ENCODE measurements around the gene SIGLEC1.

Gene SIGLEC1

DNA sequence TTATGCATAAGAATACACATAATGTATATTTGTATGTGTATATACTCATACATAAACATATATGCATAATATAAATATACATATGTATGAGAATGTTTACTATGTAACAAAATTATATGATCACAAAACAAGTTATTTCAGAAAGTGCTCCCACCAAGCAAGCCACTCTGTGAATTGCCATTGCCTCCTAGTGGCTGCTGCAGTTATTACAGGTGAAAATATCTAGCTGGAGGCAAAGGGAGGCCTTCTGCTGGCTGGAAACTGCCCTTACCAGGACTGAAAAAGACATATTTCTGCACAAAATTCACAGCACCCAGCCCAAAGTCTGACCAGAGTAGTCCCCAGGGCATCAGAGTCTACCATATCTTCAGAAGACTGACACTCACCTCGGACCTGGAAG is 16.2 kb downstream of the SIGLEC1 start:
- no peak for TF ChIP-seq EZH2phosphoT487 (IDR thresholded peaks at IDR 0.05; ENCODE audit: borderline replicate concordance)
- TF ChIP-seq, protein P1, sequence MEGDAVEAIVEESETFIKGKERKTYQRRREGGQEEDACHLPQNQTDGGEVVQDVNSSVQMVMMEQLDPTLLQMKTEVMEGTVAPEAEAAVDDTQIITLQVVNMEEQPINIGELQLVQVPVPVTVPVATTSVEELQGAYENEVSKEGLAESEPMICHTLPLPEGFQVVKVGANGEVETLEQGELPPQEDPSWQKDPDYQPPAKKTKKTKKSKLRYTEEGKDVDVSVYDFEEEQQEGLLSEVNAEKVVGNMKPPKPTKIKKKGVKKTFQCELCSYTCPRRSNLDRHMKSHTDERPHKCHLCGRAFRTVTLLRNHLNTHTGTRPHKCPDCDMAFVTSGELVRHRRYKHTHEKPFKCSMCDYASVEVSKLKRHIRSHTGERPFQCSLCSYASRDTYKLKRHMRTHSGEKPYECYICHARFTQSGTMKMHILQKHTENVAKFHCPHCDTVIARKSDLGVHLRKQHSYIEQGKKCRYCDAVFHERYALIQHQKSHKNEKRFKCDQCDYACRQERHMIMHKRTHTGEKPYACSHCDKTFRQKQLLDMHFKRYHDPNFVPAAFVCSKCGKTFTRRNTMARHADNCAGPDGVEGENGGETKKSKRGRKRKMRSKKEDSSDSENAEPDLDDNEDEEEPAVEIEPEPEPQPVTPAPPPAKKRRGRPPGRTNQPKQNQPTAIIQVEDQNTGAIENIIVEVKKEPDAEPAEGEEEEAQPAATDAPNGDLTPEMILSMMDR (conservative IDR thresholded peaks at IDR 0.05; ENCODE audit: low read length), result peak; percentile 56
- Histone ChIP-seq H3K4me2 (ENCODE audit: low read depth, low read length, poor library complexity, severe bottlenecking) (no peak overlapping the region), H3K9me3 (ENCODE audit: insufficient read depth, low read depth, low read length) (no peaks in the 10 kb centered on the region), H3F3A (ENCODE audit: low read depth) (no peaks in the 10 kb centered on the region), H3K27me3 (ENCODE audit: insufficient read depth, low read length, poor library complexity, severe bottlenecking) (no peaks in the 10 kb centered on the region), H3K9ac (ENCODE audit: low read depth, low read length, poor library complexity, severe bottlenecking) (no peak overlapping the region), H3K4me3 (ENCODE audit: low read length, poor library complexity, severe bottlenecking) (no peak overlapping the region), H2AFZ (ENCODE audit: low read length) (no peak overlapping the region), H3K9me2 (replicated peaks; ENCODE audit: low read depth, low read length) (no peaks in the 10 kb centered on the region), H4K20me1 (ENCODE audit: insufficient read depth, low read length, poor library complexity, severe bottlenecking) (no peaks in the 10 kb centered on the region), H3K4me1 (ENCODE audit: insufficient read depth, low read length, poor library complexity, severe bottlenecking) (no peaks in the 10 kb centered on the region), H3K36me3 (ENCODE audit: insufficient read depth, low read length) (no peaks in the 10 kb centered on the region), H3K79me2 (ENCODE audit: insufficient read depth, low read length) (no peaks in the 10 kb centered on the region)

GRCh38 chr20:3694864-3695263 is 17.5 kb downstream of the SIGLEC1 start:
- Histone ChIP-seq H3K9me3 (ENCODE audit: insufficient read depth, low read depth, low read length) (no peaks in the 10 kb centered on the region), H3K4me1 (ENCODE audit: insufficient read depth, low read length, poor library complexity, severe bottlenecking) (no peaks in the 10 kb centered on the region), H3K4me3 (ENCODE audit: low read length, poor library complexity, severe bottlenecking) (no peak overlapping the region), H3K79me2 (ENCODE audit: insufficient read depth, low read length) (no peaks in the 10 kb centered on the region), H3K36me3 (ENCODE audit: insufficient read depth, low read length) (no peaks in the 10 kb centered on the region), H3K9ac (ENCODE audit: low read depth, low read length, poor library complexity, severe bottlenecking) (no peak overlapping the region), H2AFZ (ENCODE audit: low read length) (no peak overlapping the region), H3K4me2 (ENCODE audit: low read depth, low read length, poor library complexity, severe bottlenecking) (no peak overlapping the region), H4K20me1 (ENCODE audit: insufficient read depth, low read length, poor library complexity, severe bottlenecking) (no peaks in the 10 kb centered on the region), H3K9me2 (replicated peaks; ENCODE audit: low read depth, low read length) (no peaks in the 10 kb centered on the region), H3F3A (ENCODE audit: low read depth) (no peaks in the 10 kb centered on the region), H3K27me3 (ENCODE audit: insufficient read depth, low read length, poor library complexity, severe bottlenecking) (no peaks in the 10 kb centered on the region)
- TF ChIP-seq EZH2phosphoT487 (IDR thresholded peaks at IDR 0.05; ENCODE audit: borderline replicate concordance), result no peak
- TF ChIP-seq, protein P1 (conservative IDR thresholded peaks at IDR 0.05; ENCODE audit: low read length), result no peak

DNA sequence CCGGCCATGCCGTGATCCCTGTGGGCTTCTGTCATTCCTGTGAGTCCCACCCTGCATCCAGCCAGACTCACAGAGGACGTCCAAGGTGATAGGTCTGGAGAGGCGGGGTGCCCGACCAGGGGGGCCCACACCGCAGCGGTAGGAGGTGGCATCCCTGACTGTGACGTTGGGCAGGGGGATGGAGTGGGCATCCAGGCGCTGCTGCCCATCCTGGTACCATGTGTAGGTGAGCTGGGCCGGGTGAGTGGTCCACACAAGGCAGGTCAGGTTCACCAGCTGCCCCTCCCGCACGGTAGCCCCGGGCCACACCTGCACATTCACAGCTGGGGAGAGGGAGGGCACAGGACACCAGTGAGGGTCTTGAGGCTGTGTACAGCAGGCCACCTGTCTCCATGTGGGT is 19.0 kb downstream of the SIGLEC1 start:
- no peak overlapping the region for H3K4me2 ChIP-seq (ENCODE audit: low read depth, low read length, poor library complexity, severe bottlenecking)
- H3K27me3 ChIP-seq (ENCODE audit: insufficient read depth, low read length, poor library complexity, severe bottlenecking), result no peaks in the 10 kb centered on the region
- no peaks in the 10 kb centered on the region for H3K4me1 ChIP-seq (ENCODE audit: insufficient read depth, low read length, poor library complexity, severe bottlenecking)
- no peaks in the 10 kb centered on the region for H3F3A ChIP-seq (ENCODE audit: low read depth)
- H3K79me2 ChIP-seq (ENCODE audit: insufficient read depth, low read length), result no peaks in the 10 kb centered on the region
- TF ChIP-seq, protein P1 (conservative IDR thresholded peaks at IDR 0.05; ENCODE audit: low read length), result no peak
- TF ChIP-seq EZH2phosphoT487 (IDR thresholded peaks at IDR 0.05; ENCODE audit: borderline replicate concordance), result no peak
- no peak overlapping the region for H2AFZ ChIP-seq (ENCODE audit: low read length)
- H3K9me2 ChIP-seq (replicated peaks; ENCODE audit: low read depth, low read length), result no peaks in the 10 kb centered on the region
- H3K4me3 ChIP-seq (ENCODE audit: low read length, poor library complexity, severe bottlenecking), result no peak overlapping the region
- H4K20me1 ChIP-seq (ENCODE audit: insufficient read depth, low read length, poor library complexity, severe bottlenecking), result no peaks in the 10 kb centered on the region
- no peaks in the 10 kb centered on the region for H3K36me3 ChIP-seq (ENCODE audit: insufficient read depth, low read length)
- H3K9me3 ChIP-seq (ENCODE audit: insufficient read depth, low read depth, low read length), result no peaks in the 10 kb centered on the region
- H3K9ac ChIP-seq (ENCODE audit: low read depth, low read length, poor library complexity, severe bottlenecking), result no peak overlapping the region
